HUES6 (cell line): Measurements from ENCODE around the gene LRP6.
"Not testable (repeated sequence)": the region's sequence is repeated elsewhere in the genome, so short reads cannot be mapped to it uniquely, and the experiment has no call there.

Experiments
- H3K27ac ChIP-seq: 2 replicates; pipeline ENCODE4 v1.7.0; 2013; ENCODE audit warnings: low read depth, mild to moderate bottlenecking, low read length, inconsistent platforms
- H3K27me3 ChIP-seq: 2 replicates; pipeline ENCODE4 v1.6.1; 2013; ENCODE audit warnings: low read length; ENCODE audit not compliant: control insufficient read depth, insufficient read depth
- H3K36me3 ChIP-seq: 2 replicates; pipeline ENCODE4 v1.6.1; 2013; ENCODE audit warnings: low read length; ENCODE audit not compliant: control insufficient read depth, insufficient read depth
- H3K4me1 ChIP-seq: 2 replicates; pipeline ENCODE4 v1.6.1; 2013; ENCODE audit warnings: low read length; ENCODE audit not compliant: control insufficient read depth, insufficient read depth
- H3K4me3 ChIP-seq: 2 replicates; pipeline ENCODE4 v1.5.1; 2013; ENCODE audit warnings: low read depth, low read length
- H3K9ac ChIP-seq: one replicate; pipeline ENCODE4 v1.6.1; 2013; ENCODE audit warnings: mild to moderate bottlenecking, low read length
- H3K9me3 ChIP-seq: 2 replicates; pipeline ENCODE4 v1.6.1; 2013; ENCODE audit warnings: low read depth, low read length; ENCODE audit not compliant: control insufficient read depth, insufficient read depth

The LRP6 gene

GRCh38 chr12:12123036-12123604 lies 143.7 kb downstream of the LRP6 start:
- no peak overlapping the region for H3K9ac ChIP-seq
- H3K36me3 ChIP-seq, result peaks cover 77% of the 10 kb centered on the region
- no peak overlapping the region for H3K27ac ChIP-seq
- no peaks in the 10 kb centered on the region for H3K9me3 ChIP-seq
- H3K4me3 ChIP-seq, result no peak overlapping the region
- no peaks in the 10 kb centered on the region for H3K27me3 ChIP-seq
- H3K4me1 ChIP-seq, result no peaks in the 10 kb centered on the region

- Histone ChIP-seq H3K4me3 (no peak overlapping the region), H3K9me3 (no peaks in the 10 kb centered on the region), H3K4me1 (no peaks in the 10 kb centered on the region), H3K36me3 (peaks cover 61% of the 10 kb centered on the region), H3K9ac (no peak overlapping the region), H3K27ac (no peak overlapping the region), H3K27me3 (no peaks in the 10 kb centered on the region)
These were observed 145.8 kb downstream of the LRP6 start for GRCh38 chr12:12121061-12121460.

GRCh38 chr12:12116677-12117076 lies 150.2 kb downstream of the LRP6 start:
- Histone ChIP-seq H3K27ac (no peak overlapping the region), H3K9me3 (no peaks in the 10 kb centered on the region), H3K4me3 (no peak overlapping the region), H3K9ac (no peak overlapping the region), H3K27me3 (no peaks in the 10 kb centered on the region), H3K4me1 (no peaks in the 10 kb centered on the region), H3K36me3 (peaks cover 30% of the 10 kb centered on the region)

GRCh38 chr12:12115514-12115913 lies 151.3 kb downstream of the LRP6 start:
- Histone ChIP-seq H3K27ac (no peak overlapping the region), H3K4me1 (no peaks in the 10 kb centered on the region), H3K4me3 (no peak overlapping the region), H3K36me3 (peaks cover 20% of the 10 kb centered on the region), H3K27me3 (no peaks in the 10 kb centered on the region), H3K9ac (no peak overlapping the region), H3K9me3 (no peaks in the 10 kb centered on the region)

GRCh38 chr12:12110923-12111555 lies 155.8 kb downstream of the LRP6 start:
- H3K27me3 ChIP-seq, H3K4me3 ChIP-seq, H3K27ac ChIP-seq, H3K9ac ChIP-seq, H3K4me1 ChIP-seq: not testable (repeated sequence)
- H3K9me3 ChIP-seq, result peaks cover 13% of the 10 kb centered on the region
- peaks cover 20% of the 10 kb centered on the region for H3K36me3 ChIP-seq

- H3K4me1 ChIP-seq, result no peaks in the 10 kb centered on the region
- no peaks in the 10 kb centered on the region for H3K27me3 ChIP-seq
- peaks cover 19% of the 10 kb centered on the region for H3K36me3 ChIP-seq
- peaks cover 21% of the 10 kb centered on the region for H3K9me3 ChIP-seq
- H3K9ac ChIP-seq, result no peak overlapping the region
- H3K4me3 ChIP-seq, result no peak overlapping the region
- no peak overlapping the region for H3K27ac ChIP-seq
These were observed 158.3 kb downstream of the LRP6 start for GRCh38 chr12:12108441-12109058.

- peaks cover 11% of the 10 kb centered on the region; the same call in 1 of the 2 replicates for H3K36me3 ChIP-seq
- peaks cover 21% of the 10 kb centered on the region for H3K9me3 ChIP-seq
- H3K9ac ChIP-seq, result no peak overlapping the region
- H3K27me3 ChIP-seq, result no peaks in the 10 kb centered on the region
- no peak overlapping the region for H3K4me3 ChIP-seq
- no peak overlapping the region for H3K27ac ChIP-seq
- no peaks in the 10 kb centered on the region for H3K4me1 ChIP-seq
These were observed 159.2 kb downstream of the LRP6 start for GRCh38 chr12:12107678-12108077.

GRCh38 chr12:12099102-12099501 lies 167.7 kb downstream of the LRP6 start:
- H3K27me3 ChIP-seq, result no peaks in the 10 kb centered on the region
- peaks cover 3% of the 10 kb centered on the region; the same call in 1 of the 2 replicates for H3K9me3 ChIP-seq
- H3K9ac ChIP-seq, result no peak overlapping the region
- no peaks in the 10 kb centered on the region; the same call in 1 of the 2 replicates for H3K4me1 ChIP-seq
- peaks cover 6% of the 10 kb centered on the region; the same call in 1 of the 2 replicates for H3K36me3 ChIP-seq
- no peak overlapping the region for H3K4me3 ChIP-seq
- no peak overlapping the region for H3K27ac ChIP-seq

- H3K9me3 ChIP-seq, result no peaks in the 10 kb centered on the region
- peaks cover 6% of the 10 kb centered on the region; the same call in 1 of the 2 replicates for H3K36me3 ChIP-seq
- no peak overlapping the region for H3K9ac ChIP-seq
- H3K4me1 ChIP-seq, result no peaks in the 10 kb centered on the region; the same call in 1 of the 2 replicates
- H3K27me3 ChIP-seq, result no peaks in the 10 kb centered on the region
- no peak overlapping the region for H3K27ac ChIP-seq
- no peak overlapping the region for H3K4me3 ChIP-seq
These were observed 168.2 kb downstream of the LRP6 start for GRCh38 chr12:12098691-12099015.

- Histone ChIP-seq H3K36me3 (peaks cover 6% of the 10 kb centered on the region; the same call in 1 of the 2 replicates), H3K4me3 (no peak overlapping the region), H3K27me3 (no peaks in the 10 kb centered on the region), H3K9me3 (no peaks in the 10 kb centered on the region), H3K4me1 (no peaks in the 10 kb centered on the region; the same call in 1 of the 2 replicates), H3K27ac (no peak overlapping the region), H3K9ac (no peak overlapping the region)
These were observed 168.8 kb downstream of the LRP6 start for GRCh38 chr12:12097891-12098690.

- Histone ChIP-seq H3K9me3 (no peaks in the 10 kb centered on the region), H3K27me3 (no peaks in the 10 kb centered on the region), H3K4me3 (no peak overlapping the region), H3K27ac (no peak overlapping the region), H3K9ac (no peak overlapping the region), H3K4me1 (peaks cover 12% of the 10 kb centered on the region; the same call in 1 of the 2 replicates), H3K36me3 (peaks cover 3% of the 10 kb centered on the region; the same call in 1 of the 2 replicates)
These were observed 171.8 kb downstream of the LRP6 start for GRCh38 chr12:12095021-12095420.
